ENCODE measurements around the gene ANLN.
"Not testable (repeated sequence)": the region's sequence is repeated elsewhere in the genome, so short reads cannot be mapped to it uniquely, and the experiment has no call there.

ANLN gene

DNA sequence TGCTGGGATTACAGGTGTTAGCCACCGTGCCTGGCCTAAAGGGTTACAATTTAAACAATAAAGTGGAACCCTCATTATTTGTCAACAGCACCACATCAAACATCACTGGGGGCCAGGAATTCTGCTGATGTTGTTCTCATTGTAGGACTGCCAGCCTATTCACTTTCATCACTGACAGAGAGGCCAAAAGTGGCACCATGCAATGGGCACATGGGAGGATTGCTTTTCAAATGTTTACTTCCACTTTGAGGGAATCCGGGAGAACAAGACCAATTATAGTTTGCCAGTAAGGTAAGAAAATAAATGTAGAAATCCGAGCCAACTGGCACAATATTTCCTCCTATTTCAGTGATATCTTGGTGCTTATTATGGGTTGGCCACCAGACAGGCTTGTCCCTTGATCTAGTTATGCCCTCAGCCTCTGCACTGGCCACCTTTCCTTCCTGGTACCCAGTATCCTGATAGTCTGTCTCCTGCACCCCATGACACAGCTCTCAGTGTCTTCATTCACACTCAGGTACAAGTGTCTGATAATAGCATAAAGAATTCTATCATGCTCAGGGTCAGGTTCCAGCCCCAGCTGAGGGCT lies 82.6 kb downstream of the ANLN start:
- DNase-seq, result no peak

DNA sequence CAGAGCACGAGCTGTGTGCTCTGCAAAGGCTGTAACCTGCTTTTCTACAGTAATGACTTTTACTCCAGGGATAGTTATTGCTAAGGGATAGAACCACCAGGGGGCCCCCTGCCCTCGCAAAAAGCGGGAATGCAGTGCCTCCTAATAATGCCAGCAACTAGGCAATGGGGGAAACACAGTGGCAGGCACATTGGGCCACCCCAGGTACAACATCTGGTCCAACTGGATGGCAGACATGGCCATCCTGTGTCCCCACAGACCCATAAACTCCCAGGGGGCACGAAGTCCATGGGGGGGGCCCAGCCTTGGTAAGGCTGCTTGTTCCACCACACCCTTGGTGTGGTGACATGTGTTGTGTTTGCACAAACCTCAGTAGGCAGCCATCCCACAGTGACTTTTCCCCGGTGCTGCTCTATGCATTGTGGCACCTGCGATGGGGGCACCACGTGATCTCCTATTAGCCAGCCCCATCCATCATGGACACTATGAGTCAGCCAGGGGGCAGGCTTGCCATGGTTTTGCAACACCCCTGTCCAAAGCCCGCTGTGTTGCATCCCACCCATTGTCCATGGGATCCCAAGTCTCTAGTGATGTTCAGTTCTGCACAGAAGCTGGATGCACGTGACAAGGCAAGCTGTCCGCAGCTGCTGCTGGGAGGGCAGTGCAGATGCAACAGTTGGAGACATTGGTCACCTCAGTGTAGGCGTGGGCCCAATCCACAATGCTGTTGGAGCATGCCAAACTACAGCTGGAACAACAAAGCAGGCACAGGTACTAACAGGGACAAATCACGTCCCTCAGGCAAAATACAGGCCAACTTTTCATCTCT lies 84.0 kb downstream of the ANLN start:
- peak; percentile 82 for DNase-seq

DNA sequence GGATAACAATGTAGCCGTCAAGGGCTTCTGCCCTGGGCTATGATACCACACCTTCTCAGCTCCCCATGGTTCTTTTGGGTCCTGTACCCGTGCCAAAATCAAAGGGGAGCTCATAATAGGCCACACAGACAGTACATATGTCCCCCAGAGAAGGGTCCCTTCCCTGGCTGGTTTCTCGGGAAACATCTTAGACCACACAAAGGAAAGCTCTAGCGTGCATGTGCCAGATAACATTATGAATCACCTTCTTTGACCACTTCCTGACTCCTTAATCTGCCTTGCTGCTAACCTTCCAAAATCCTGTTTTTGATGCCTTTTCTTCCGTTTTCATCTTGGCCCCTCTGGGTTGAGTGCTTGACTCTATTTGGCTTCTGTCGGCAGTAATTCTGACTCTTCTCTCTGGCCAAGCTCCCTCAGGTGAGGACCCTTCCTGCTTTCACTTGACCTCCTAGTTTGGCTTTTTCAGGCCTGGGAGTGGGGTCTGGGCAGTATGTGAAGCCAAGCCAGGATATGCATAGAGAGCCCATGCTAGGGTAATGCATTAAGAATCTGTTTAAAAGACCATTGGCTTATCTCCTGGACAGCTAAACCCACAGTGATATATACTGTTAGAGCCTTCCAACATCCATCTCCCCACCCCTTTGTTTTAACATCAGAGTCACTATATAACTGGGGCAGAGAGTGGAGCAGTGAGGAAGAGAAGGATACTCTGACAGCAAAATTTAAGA lies 84.8 kb downstream of the ANLN start:
- DNase-seq, result no peak

- DNase-seq, result no peak
These were observed 85.3 kb downstream of the ANLN start for GRCh38 chr7:36475011-36475342.

- DNase-seq, result no peak
These were observed 85.7 kb downstream of the ANLN start for GRCh38 chr7:36475381-36475780.

GRCh38 chr7:36478745-36479144 lies 89.1 kb downstream of the ANLN start:
- no peak for DNase-seq

GRCh38 chr7:36483853-36484252 lies 94.2 kb downstream of the ANLN start:
- not testable (repeated sequence) for DNase-seq

DNA sequence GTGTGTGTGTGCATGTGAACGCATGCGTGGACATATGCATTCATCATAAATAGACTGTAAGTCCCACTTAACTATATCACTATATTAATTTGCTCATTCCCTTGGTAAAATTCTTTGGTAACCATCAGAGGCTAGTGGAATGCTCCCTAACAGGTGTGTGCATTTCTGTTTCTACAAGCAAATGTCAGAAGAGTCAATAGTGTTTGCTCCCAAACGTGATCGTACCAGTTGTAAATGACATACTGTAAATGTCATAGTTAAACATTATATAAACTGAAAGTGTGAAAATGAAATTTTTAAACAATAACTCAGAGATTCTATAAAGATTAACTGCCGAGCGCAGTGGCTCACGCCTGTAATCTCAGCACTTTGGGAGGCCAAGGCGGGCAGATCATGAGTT lies 94.6 kb downstream of the ANLN start:
- DNase-seq, result no peak

DNA sequence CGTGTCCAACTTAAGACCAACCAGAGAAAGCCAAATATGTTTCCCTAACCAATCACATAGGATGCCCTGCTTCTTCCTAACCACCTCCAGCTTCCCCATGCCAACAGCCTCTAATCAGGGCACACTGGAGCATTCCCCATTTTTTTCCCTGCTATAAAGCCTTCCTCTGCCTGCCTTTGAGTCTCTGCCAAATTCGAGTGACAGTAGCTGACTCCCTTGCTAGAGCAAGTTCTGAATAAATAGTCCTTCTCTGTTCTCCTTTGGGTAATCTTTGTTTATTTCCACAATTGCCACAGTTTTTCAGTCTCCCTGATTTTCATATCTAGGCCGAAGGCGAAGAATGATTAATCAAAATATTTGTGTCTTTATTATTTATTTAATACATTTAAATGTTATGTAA lies 96.7 kb downstream of the ANLN start:
- peak; percentile 22 for DNase-seq

DNA sequence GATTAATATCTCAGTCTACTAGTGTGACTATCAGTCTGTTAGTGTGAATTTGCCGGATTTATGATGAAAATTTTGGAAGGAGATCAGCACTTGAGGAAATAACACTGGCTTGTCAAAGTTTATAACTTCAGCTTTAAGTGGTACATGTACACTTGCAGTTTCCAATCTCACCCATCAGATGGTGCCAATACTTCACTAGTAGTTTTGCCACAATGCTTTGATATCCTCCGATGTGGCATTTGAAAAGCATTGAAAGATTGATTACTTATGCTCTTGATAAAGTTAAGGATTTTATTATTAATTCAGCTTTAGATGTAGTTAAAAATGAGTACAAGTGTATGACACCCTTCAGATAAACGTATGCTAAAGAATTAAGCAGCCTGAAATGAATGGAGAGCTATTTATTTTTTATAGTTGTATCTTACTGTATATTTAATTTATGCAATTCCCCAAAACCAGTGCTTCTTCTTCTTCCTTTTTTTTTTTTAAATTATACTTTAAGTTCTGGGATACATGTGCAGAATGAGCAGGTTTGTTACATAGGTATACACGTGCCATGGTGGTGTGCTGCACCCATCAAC lies 98.2 kb downstream of the ANLN start:
- peak; percentile 90 for DNase-seq

GRCh38 chr7:36488672-36489071 lies 99.0 kb downstream of the ANLN start:
- DNase-seq, result not testable (repeated sequence)

- peak; percentile 35 for DNase-seq
These were observed 100.8 kb downstream of the ANLN start for GRCh38 chr7:36490419-36490830.

- no peak for DNase-seq
These were observed 101.7 kb downstream of the ANLN start for GRCh38 chr7:36491317-36491716.

- DNase-seq, result no peak
These were observed 106.9 kb downstream of the ANLN start for GRCh38 chr7:36496576-36496975.

DNA sequence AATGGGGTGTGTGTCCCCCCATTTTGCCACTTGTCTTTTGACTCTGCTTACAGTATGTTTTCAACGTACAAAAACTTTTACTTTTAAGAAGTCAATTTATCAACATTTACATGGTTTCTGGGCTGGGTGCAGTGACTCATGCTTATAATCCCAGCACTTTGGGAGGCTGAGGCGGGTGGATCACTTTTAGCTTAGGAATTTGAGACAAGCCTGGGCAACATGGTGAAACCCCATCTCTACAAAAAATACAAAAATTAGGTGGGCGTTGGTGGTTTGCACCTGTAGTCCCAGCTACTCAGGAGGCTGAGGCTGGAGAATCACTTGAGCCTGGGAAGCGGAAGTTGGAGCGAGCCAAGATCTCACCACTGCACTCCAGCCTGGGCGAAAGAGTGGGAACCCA lies 107.5 kb downstream of the ANLN start:
- not testable (repeated sequence) for DNase-seq

GRCh38 chr7:36497775-36498174 lies 108.1 kb downstream of the ANLN start:
- peak; percentile 17 for DNase-seq
